Stimulated activated CD4-positive, alpha-beta T cell treated with anti-CD3 and anti-CD28 coated beads, Interleukin-2, amount 100 ng/mL, for 48 hours (primary cell): ENCODE data around the gene THAP3.
"Not testable (repeated sequence)": the region's sequence is repeated elsewhere in the genome, so short reads cannot be mapped to it uniquely, and the experiment has no call there.

Experiments used
- DNase-seq, 2 donors: peaks; one replicate each; pipeline ENCODE4 v3.0.0-alpha.2; 2020

The THAP3 gene

DNA sequence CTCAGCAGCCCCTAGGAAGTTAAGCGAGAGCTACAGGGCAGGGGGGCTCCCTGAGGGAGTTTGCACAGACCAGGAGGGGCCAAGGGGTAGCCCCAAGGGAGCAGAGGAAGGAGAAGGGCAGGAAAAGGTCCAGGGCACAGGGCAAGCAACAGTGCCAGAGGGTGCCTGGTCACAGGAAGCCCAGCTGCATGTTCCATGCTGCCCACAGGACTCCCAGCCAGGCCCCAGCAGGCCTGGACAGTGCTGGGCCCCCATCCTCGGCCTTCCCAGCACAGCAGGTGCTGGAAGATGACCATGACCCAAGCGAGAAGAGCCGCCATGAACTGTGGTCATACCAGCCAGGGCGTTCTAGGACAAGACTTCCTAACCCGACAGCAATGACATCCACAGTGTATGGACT, 33.0 kb upstream of the THAP3 start:
- no peak for DNase-seq

DNA sequence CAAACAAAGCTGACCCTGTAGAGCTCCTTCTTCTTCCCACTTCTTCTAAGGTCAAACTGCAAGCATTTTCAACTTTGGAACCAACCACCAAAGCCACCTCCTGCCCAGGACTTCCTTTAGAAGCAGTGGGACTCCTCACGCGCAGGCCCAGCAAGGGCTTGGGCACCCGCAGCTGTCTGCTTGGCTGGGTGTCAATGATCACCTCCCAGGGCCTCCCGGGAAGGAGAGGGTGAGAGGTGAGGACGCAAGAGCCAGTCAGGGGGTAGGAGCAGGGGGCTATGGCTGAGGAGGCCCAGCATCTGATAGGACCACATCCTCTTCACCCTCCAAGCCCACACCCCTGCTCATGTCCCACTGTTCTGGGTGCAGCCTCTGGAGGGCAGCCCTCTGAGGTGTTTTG, 32.2 kb upstream of the THAP3 start:
- no peak for DNase-seq

DNA sequence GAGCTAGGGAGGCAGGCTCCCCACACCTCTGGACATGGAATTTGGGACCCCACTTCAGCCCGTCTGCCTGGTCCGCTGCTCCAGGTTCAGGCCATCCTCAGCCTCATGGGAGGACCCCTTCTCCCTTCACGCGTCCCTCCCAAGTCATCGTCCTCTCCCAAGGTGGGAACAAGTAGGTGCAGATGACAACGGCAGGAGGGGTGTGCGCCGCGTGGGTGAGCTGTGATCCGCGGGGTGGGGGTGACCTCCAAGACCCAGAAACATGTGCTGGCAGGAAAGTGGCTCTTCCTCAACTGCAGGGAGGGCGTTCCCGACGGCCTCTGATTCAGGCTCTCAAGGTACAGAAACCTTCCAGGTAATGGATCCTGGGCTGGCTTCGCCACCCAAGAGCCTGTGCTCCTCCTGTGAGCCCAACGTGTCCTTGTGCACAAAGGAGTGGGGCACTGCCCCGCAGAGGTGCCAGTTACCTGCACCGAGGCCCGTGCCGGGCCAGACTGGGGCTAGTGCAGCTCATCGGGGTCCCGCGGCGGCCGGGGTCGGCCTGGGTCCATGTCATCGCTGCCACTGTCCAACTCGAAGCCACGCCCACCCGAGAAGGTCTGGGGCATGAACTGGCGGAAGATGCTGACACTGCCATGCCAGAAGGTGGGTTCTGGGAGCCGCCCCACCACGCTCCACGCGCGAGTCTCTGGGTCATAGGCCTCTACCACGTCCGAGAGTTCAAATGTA, 31.6 kb upstream of the THAP3 start:
- DNase-seq: no peak

DNA sequence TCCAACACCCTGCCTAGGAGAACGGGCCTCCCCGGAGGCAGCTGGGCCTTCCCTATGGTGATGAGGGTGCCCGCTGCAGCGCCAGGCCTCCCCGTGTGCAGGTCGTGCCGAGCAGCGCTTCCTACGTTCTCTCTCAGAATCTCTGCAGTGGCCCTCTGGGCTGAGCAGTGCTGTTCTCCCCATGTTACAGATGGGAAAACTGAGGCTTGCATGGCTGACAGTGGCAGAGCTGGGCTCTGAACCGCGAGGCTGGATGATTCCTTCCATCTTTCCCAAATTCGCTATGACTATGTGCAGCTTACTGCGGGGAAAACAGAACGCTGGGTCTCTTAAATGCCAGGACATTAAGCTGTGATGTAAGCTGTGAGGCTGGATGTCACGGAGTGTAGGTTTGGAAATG, 30.9 kb upstream of the THAP3 start:
- no peak for DNase-seq

DNA sequence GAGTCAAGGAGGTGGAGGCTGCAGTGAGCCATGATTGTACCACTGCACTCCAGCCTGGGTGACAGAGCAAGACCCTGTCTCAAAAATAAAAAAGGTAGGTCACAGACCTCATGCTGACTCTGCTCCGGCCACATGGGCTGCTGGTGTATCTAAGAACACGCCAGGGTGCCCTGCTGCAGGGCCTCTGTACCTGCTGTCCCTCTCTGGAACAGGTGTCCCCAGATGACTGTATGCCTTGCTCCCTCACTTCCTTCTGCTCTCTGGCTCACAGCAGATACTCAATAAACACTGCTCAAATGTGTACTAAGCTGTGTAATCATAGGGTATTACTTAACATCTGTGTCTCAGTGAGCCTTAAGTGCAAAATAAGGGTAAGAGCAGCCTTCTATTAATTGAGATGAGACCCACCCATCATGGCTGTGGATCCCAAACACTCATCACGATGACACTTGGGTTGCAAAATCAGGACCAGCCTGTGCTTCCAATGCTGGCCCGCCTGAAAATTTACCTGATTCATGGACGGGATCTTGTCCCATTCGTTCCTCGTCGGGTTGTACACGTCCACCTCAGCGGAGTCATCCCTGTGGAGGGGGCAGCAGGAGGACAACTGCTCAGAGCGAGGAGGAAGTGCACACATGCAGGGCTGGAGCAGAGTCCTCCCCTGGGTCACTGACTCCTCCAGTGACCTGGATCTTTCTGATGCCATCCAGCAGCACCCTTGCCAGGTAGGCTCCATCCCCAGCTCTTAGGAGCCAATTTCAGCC, 29.5 kb upstream of the THAP3 start:
- no peak for DNase-seq

DNA sequence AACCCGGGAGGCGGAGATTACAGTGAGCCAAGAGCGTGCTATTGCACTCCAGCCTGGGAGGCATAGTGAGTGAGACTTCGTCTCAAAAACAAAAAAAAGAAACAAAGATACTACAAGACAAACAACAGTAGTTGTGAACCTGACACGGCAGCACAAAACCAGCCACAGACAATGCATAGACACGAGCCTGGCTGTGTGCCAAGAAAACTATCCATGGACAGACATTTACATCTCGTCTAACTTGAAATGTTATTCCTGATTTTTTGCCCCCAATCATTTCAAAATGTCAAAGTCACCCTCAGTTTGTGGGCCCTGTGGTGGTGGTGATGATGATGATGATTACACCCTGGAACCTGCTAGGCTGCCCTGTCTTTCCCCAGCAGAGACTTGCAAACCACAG, 28.3 kb upstream of the THAP3 start:
- DNase-seq: no peak

DNA sequence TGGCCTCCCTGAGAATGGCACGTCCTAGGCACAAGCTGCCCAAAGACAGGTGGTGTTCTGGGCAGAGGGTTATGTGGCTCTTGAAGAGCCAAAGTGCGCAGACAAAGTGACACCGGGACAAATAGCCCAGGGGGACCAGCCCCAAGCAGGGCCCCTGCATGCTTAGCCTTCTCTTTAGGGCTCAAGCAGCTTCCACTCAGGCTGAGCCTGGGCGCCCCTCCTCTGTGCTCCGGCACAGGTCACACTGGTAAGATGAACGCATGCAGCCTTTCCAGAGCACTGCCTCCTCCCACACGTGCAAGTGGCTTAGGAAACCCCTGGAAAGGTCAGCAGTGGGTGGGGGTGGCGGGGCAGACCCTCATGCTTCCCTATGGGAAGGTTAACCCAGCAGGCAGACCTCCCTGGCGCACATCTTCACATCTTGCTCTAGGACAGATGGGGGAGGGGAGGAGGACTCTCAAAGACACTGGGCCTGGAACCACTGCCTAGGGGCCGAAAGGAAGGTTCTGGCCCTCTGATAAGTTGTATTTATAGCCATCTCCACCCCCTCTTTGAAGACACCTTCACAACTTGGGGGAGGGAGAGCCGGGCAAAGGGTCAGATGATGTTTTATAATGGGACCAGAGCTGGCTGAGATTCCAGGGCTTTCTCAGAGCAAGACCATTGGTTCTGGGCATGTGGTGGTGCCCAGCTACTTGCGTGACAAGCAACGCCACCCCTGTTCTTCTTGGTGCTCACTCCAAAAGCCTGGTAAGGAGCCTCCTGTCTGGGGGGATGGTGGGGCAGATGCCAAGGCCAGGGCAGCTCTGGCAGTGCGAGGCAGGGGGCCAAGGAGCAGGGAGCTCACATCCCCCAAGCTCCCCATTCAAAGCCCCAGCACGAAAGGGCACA, 27.5 kb upstream of the THAP3 start:
- no peak for DNase-seq

DNA sequence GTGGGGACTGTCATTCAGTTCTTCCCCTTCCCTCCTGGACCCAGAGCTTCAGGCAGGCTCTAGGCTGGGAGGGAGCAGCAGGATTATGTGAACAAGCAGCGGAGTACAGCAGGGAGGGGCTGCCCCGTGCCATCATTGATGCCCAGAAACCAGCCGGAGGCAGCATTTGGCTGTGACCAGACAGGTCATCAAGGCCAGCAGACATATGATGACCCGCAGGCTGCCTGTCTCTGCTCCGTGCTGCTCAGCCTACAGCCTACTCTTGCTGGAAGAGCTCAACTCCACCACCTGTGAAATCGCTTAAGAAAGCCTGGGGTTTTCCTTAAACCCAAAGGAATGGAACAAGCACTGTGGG, 26.9 kb upstream of the THAP3 start:
- DNase-seq: no peak

DNA sequence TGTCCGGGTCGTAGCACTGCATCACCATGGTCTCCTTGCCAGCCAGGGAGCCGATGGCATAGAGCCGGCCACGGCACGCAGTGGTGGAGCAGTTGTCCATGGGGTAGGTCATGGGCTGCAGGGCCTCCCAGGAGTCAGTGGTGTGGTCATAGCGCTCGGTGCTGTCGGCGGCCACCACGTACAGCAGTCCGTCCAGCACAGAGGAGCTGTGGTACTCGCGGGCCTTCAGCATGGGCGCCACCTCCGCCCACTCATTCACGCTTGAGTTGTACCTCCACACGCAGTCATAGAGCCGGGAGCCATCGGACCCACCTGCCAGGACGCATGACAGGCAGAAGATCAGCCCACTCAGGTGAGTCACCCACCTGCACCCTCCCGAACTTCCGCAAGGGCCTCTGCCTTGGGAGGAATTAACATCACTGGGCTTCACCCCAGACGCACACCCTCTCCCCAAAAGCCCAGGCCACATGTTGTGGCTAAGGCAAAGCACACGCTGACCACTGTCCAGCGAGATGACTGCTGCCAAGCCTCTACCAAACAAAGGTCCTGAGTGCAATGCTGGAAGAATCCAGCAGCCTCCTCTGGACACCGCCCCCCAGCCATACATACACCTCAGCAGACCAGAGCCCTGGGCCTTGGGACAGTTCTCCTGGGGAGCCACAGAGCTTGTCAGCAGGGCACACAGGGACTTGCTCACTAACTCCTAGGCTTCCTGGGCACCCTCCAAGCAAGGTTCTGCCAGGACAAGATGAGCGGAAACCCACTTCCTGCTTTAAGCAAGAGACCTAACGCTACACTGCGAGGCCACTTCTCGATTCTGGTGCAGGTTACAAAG, 25.3 kb upstream of the THAP3 start:
- DNase-seq: peak in 1 of 2 donors; percentile 32

DNA sequence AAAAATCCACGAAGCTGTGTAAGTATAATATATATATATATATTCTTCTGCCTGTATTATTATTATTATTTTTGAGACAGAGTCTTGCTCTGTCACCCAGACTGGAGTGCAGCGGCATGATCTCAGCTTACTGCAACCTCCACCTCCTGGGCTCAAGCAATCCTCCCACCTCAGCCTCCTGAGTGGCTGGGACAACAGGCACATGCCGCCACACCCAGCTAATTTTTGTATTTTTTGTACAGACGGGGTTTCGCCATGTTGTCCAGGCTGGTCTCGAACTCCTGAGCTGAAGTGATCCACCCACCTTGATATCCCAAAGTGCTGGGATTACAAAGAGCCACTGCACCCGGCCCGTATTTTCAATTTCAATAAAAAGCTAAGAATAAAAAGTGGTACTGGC, 24.7 kb upstream of the THAP3 start:
- DNase-seq: not testable (repeated sequence)

DNA sequence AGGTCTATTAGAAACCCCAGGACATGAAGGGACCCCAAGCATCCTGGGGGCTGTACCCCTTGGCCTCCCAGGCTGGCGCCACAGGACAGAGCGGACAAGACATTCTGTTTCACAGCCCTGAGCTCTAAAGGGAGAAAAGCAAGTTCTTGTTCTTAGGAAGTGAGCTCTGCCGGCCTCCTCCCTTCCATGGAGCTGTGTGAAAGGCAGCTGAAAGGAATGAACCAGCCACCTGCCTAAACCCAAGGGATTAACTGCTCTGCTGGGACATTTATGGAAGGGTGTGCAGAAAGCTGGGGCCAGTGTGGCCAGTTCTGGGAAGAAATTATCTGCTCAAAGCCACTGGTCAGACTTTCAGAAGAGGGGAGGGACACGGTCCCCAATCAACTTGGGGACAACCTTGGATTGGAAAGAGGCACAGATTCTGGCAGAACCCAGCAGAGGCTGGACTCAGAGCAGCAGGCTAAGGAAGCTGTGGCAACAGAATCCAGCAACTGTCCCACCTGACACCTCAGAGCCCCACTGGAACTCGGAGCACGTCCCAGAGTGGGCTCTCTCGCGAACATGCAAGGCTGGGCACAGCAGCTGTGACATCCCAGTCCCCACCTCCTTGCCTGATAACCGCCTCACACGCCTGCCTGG, 24.1 kb upstream of the THAP3 start:
- DNase-seq: no peak

DNA sequence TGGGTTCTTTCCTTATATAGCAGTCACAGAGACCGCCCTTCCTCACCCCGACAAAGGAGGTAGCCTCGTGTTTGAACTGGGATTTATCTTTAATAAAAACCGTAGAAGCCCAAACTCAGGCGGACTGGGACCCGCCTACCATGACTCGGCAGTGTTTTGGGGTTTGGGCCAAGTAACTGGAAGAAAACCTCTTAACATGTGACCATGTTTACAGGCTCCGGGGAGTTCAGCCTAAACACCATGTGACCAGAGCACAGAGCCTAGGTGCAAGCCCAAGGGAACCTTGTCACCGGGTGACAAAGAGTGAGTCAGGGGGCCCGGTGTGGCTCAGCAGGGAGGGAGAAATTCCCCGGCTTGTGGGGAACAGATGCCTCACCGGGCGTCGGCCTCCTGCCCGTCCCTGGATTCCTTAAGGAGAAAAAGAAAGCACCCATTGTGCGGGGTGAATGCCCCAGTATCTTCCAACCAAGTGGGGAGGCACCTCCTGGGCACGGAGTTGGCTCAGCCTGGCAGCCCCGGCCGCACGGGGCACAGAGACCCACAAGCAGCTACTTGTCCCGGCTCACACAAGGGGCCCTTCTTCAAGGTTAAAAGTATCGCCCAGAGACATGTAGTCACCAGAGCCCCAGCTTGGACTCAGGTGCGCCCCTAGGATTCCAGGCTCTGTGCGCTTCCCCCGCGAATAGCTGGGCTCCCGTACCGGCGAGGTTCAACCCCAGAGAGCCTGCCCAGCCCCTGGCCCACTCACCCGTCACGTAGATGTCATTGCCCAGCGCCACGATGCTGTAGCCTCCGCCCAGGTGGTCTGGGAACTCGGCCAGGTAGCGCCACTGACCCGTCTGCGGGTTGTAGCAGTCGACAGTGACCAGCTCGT, 23.4 kb upstream of the THAP3 start:
- peak; percentile 76 to 77 for DNase-seq

DNA sequence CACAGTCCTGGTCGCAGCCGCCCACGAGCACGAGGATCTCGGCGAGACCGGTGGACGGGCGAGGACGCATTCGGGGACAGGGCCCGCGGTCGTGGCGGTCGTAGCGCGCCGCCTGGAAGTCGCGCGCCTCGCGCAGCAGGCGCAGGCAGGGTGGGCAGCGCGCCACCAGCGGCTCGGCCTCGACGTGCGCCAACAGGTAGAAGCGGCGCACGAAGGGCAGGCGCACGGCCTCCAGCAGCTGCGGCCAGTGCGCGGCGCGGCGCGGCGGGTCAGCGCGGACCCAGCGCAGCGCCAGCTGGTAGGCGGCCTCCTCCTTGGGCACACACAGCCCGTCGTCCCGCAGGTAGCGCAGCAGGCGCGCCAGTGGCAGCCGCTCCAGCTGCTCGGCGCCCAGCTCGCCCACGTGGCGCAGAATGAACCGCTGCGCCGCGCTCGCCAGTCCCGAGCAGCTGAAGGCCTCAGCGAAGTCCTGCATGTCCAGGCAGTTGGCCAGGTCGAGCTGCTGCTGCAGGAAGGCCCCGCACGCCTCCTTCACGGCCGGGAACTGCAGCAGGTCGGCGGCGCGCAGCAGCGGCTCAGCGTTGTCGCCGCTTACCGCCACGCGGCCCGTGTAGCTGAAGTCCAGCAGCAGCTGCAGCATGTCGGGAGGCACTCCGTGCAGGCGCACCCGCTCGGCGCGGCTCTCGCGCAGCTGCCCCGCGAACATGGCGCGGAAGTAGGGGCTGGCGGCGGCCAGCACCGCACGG, 22.6 kb upstream of the THAP3 start:
- DNase-seq: no peak

DNA sequence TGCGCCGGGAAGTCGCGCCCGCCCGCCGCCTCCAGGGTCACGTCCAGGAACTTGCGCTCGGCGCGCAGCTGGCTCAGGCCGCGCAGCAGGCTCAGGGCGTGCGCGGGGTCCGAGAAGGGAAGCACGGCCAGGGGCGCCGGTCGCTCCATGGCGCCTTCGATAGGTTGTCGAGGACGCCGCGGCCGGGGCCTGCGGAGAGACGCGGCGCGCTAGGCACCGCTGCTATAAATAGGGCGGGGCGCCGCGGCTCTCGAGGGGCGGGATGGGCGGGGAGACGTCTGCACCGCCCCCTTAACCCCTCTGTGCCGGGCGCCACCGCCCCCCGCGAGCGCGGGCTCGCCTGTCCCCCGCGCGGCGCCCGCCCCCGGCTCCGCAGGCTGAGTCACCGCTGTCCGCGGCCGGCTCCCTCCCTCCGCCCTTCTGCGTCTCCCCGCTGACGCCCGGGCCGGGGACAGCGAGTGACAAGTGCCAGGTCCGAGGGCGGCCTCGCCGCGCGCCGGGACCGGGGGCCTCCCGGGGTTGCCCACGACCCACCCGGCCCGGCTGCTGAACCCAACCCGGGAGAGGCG, 21.9 kb upstream of the THAP3 start, which contains the start of gene KLHL21:
Gene KLHL21, minus strand, starts transcription at position 201 of the 569 bp plus-strand sequence. Its CDS starts 52 bp downstream, at position 149.
- peak; percentile 76 to 84 for DNase-seq

DNA sequence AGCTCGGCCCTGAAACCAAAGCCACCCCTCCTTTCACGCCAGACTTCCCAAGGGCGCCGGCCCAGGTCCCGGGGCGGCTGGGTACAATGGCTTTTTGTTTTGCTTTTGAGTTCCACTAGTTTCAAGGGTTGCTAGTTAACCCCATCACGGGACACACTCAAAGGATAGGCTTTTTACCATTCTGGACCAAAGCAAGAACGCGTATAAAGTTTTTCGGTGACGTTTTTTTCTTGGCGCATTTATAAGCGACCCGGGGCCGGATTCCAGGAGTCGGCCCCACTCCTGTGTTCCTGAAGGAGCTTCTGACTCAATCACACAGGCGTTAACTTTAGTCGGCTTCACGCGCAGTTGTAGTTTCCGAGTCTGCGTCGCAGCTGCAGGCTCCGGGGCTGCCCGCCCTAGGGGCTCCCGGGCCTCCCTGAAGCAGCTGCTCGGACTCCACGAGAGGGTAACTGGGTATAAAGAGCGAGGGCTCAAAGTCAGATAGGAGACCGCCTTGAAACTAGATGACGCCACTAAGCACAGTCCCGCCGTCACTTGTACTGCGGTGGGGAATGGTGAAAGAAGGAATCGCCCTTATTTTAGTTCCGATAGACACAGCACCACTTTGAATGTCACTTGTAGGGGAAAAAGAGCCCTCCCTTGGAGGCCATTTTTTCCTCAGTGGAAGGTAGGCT, 21.3 kb upstream of the THAP3 start:
- DNase-seq: peak in 1 of 2 donors; percentile 46

DNA sequence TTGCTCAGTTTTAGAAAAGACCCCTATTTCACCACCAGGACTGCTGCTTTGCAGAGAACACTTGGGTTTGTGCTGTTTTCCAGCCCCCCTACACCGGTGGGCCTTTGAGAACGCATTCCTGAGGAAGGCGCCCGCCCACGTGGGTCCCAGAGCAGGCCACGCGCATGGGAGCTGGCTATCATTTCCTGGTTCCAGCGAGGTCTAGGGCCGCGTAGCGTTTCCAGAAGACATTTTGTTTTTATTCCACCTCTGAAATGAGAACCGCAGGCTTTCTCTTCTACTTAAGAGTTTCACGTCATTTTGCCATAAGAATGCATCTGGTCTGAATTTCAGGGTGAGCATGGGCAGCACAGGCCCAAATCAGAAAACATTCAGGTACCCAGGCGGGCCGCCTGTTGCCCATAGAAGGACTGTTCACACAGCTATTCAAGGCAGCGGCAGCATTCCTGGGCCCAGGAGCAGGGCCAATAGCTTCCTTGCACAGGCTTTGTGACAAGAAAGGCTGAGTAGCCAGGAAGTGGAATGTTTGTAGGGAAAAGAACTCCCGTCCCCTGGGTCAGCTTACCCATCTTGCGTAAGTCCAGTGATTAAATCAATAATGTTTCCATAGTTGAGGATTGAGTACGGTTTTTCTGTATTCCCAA, 20.6 kb upstream of the THAP3 start:
- no peak for DNase-seq

DNA sequence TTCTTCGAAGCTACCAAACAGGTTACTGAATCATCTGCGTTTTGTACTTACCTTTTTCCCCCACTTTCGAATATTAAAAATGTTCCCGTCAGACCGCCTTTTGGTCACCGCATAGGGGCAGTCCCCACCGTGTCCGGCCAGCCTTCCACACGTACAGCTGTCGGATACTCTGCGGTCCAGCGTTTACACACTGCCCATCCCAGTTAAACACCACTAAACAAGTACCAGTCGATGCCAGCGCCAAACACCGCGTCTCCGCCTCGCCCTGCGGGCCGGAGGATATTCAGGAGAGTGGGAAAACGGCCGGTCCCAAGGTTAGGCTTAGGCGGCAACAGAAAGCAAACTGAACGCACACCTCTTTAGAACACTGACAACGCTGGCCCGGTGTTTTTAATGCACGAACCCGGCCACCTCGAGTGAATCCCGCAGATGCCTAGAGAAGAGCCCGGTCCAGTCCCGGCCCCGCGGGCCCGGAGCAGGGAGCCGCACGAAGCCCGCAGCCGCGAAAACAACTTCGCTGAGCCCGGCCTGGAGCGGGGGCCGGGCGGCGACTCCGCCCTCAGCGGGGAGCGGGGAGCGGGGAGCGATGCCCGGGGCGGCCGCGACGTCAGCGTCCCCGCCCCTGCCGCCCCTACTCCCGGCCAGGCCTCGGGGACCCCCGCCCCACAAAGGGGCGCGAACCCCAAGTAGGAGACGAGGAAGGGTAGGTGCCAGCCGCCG, 11.9 kb upstream of the THAP3 start:
- DNase-seq: no peak
